ENCODE measurements around the gene SLC8A1.

DNA sequence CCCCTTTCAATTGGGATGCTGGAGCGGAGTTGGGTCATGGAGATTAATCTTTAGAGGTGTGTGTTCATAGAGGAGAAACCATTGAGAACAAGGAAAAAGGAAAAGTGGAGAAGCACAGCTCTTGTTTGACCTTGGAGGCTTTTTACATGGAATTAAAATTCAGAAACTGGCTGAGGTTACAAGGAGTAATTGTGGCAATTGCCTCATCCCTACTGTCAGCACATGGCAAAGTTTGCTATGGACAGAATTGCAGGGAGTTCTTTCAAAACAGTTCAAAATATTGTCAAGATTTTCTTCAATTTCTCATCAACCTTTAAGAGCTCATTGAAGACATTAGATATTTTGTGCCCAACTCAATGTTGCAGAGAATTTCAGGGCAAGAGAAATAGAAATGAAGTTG, 232.7 kb downstream of the SLC8A1 start:
- TF ChIP-seq, protein P1, sequence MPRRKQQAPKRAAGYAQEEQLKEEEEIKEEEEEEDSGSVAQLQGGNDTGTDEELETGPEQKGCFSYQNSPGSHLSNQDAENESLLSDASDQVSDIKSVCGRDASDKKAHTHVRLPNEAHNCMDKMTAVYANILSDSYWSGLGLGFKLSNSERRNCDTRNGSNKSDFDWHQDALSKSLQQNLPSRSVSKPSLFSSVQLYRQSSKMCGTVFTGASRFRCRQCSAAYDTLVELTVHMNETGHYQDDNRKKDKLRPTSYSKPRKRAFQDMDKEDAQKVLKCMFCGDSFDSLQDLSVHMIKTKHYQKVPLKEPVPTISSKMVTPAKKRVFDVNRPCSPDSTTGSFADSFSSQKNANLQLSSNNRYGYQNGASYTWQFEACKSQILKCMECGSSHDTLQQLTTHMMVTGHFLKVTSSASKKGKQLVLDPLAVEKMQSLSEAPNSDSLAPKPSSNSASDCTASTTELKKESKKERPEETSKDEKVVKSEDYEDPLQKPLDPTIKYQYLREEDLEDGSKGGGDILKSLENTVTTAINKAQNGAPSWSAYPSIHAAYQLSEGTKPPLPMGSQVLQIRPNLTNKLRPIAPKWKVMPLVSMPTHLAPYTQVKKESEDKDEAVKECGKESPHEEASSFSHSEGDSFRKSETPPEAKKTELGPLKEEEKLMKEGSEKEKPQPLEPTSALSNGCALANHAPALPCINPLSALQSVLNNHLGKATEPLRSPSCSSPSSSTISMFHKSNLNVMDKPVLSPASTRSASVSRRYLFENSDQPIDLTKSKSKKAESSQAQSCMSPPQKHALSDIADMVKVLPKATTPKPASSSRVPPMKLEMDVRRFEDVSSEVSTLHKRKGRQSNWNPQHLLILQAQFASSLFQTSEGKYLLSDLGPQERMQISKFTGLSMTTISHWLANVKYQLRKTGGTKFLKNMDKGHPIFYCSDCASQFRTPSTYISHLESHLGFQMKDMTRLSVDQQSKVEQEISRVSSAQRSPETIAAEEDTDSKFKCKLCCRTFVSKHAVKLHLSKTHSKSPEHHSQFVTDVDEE (CRISPR knock-in tag; IDR thresholded peaks at IDR 0.05): no peak
- TF ChIP-seq TCF4 (CRISPR knock-in tag; IDR thresholded peaks at IDR 0.05; ENCODE audit: borderline replicate concordance) (no peak), OSR1 (CRISPR knock-in tag; IDR thresholded peaks at IDR 0.05) (no peak), ZFP3 (CRISPR knock-in tag; IDR thresholded peaks at IDR 0.05) (no peak), SNAI2 (CRISPR knock-in tag; IDR thresholded peaks at IDR 0.05) (no peak), BACH2 (CRISPR knock-in tag; IDR thresholded peaks at IDR 0.05; ENCODE audit: borderline replicate concordance) (no peak), GLIS3 (CRISPR knock-in tag; IDR thresholded peaks at IDR 0.05) (no peak), TOX (CRISPR knock-in tag; IDR thresholded peaks at IDR 0.05; ENCODE audit: borderline replicate concordance) (no peak), RARB (CRISPR knock-in tag; IDR thresholded peaks at IDR 0.05) (no peak), ZNF565 (CRISPR knock-in tag; conservative IDR thresholded peaks at IDR 0.05; ENCODE audit: low read depth) (no peak), ARNTL (CRISPR knock-in tag; IDR thresholded peaks at IDR 0.05; ENCODE audit: borderline replicate concordance, low read depth) (no peak)
- TF ChIP-seq, protein P2, sequence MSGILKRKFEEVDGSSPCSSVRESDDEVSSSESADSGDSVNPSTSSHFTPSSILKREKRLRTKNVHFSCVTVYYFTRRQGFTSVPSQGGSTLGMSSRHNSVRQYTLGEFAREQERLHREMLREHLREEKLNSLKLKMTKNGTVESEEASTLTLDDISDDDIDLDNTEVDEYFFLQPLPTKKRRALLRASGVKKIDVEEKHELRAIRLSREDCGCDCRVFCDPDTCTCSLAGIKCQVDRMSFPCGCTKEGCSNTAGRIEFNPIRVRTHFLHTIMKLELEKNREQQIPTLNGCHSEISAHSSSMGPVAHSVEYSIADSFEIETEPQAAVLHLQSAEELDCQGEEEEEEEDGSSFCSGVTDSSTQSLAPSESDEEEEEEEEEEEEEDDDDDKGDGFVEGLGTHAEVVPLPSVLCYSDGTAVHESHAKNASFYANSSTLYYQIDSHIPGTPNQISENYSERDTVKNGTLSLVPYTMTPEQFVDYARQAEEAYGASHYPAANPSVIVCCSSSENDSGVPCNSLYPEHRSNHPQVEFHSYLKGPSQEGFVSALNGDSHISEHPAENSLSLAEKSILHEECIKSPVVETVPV (CRISPR knock-in tag; IDR thresholded peaks at IDR 0.05): no peak
- TF ChIP-seq, protein P3, sequence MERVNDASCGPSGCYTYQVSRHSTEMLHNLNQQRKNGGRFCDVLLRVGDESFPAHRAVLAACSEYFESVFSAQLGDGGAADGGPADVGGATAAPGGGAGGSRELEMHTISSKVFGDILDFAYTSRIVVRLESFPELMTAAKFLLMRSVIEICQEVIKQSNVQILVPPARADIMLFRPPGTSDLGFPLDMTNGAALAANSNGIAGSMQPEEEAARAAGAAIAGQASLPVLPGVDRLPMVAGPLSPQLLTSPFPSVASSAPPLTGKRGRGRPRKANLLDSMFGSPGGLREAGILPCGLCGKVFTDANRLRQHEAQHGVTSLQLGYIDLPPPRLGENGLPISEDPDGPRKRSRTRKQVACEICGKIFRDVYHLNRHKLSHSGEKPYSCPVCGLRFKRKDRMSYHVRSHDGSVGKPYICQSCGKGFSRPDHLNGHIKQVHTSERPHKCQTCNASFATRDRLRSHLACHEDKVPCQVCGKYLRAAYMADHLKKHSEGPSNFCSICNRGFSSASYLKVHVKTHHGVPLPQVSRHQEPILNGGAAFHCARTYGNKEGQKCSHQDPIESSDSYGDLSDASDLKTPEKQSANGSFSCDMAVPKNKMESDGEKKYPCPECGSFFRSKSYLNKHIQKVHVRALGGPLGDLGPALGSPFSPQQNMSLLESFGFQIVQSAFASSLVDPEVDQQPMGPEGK (CRISPR knock-in tag; IDR thresholded peaks at IDR 0.05; ENCODE audit: borderline replicate concordance): no peak
- TF ChIP-seq, protein P4, sequence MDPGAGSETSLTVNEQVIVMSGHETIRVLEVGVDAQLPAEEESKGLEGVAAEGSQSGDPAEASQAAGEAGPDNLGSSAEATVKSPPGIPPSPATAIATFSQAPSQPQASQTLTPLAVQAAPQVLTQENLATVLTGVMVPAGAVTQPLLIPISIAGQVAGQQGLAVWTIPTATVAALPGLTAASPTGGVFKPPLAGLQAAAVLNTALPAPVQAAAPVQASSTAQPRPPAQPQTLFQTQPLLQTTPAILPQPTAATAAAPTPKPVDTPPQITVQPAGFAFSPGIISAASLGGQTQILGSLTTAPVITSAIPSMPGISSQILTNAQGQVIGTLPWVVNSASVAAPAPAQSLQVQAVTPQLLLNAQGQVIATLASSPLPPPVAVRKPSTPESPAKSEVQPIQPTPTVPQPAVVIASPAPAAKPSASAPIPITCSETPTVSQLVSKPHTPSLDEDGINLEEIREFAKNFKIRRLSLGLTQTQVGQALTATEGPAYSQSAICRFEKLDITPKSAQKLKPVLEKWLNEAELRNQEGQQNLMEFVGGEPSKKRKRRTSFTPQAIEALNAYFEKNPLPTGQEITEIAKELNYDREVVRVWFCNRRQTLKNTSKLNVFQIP (CRISPR knock-in tag; IDR thresholded peaks at IDR 0.05; ENCODE audit: borderline replicate concordance, low read depth): no peak

All from SK-N-SH treated with all-trans-retinoic acid at 6 μM for 48 hours (cell line).